Prostate gland (tissue), 2 donors: ENCODE results near the gene MRGPRX2. TPM values are rescaled to one million over a fixed set of nuclear protein-coding genes. Genes with fewer than 3 reads are reported as not detected.

Experiments
- DNase-seq: peaks from one replicate; pipeline ENCODE4 v3.0.0-alpha.2; 2019; ENCODE audit warnings: low spot score
- H3K27ac ChIP-seq, 2 donors: fragments of 200-600 bp; sonication (generic); 2 replicates each; pipeline ENCODE4 v1.5.1; 2017 to 2019
- H3K27me3 ChIP-seq: fragments of 200-600 bp; sonication (generic); replicated peaks from 2 replicates; pipeline ENCODE4 v1.5.1; 2019; ENCODE audit not compliant: insufficient read depth
- H3K36me3 ChIP-seq, 2 donors: fragments of 200-600 bp; sonication (generic); 1 replicate in 1 of 2; 2 replicates in 1 of 2; pipeline versions ENCODE4 v1.5.1 to v1.8.1; 2017 to 2019
- H3K4me1 ChIP-seq: fragments of 200-600 bp; sonication (generic); replicated peaks from 2 replicates; pipeline ENCODE4 v1.5.1; 2019
- H3K4me3 ChIP-seq, 2 donors: fragments of 200-600 bp; sonication (generic); 2 replicates each; pipeline ENCODE4 v1.5.1; 2017 to 2019
- H3K9me3 ChIP-seq: fragments of 200-600 bp; sonication (generic); 2 replicates; pipeline ENCODE4 v1.5.1; 2017
- POLR2A ChIP-seq: fragments of 450-650 bp; IDR thresholded peaks from one replicate; pipeline ENCODE4 v1.6.1; 2016; ENCODE audit warnings: antibody characterized with exemption, mild to moderate bottlenecking
- POLR2AphosphoS5 ChIP-seq: sonication (generic); formaldehyde crosslinking; IDR thresholded peaks from one replicate; pipeline ENCODE4 v1.6.1; 2017; ENCODE audit warnings: antibody characterized with exemption
- WGBS: methylation state at CpG from one replicate; pipeline ENCODE4 v1.1.5; 2018; 5-methylcytosine and 5-hydroxymethylcytosine counted together
- intact Hi-C: fragments of 100-400 bp; cut with DNase I; formaldehyde crosslinking; loops from one replicate; pipeline ENCODE4 v1.14.2; 2022
- total RNA-seq, 2 donors: library from RNA; depleted of rRNA; stranded (reverse); fragments of >200 nt; gene quantifications; one replicate each; pipeline ENCODE4 v1.1.0, GENCODE V29; 2016
- TF ChIP-seq, protein P1 (sequence below), 4 experiments: fragments of 200-600 bp in 2 of 4; fragments of 450-650 bp in 2 of 4; sonication (generic) in 2 of 4; IDR thresholded peaks; 1 replicate in 3 of 4; 2 replicates in 1 of 4; pipeline ENCODE4 v1.5.1; 2016 to 2019; ENCODE audit warnings: antibody characterized with exemption in 4 of 4, mild to moderate bottlenecking in 2 of 4, moderate library complexity in 2 of 4

MRGPRX2 gene
- total RNA-seq, 2 donors from 2014 or later, result not detected

DNA sequence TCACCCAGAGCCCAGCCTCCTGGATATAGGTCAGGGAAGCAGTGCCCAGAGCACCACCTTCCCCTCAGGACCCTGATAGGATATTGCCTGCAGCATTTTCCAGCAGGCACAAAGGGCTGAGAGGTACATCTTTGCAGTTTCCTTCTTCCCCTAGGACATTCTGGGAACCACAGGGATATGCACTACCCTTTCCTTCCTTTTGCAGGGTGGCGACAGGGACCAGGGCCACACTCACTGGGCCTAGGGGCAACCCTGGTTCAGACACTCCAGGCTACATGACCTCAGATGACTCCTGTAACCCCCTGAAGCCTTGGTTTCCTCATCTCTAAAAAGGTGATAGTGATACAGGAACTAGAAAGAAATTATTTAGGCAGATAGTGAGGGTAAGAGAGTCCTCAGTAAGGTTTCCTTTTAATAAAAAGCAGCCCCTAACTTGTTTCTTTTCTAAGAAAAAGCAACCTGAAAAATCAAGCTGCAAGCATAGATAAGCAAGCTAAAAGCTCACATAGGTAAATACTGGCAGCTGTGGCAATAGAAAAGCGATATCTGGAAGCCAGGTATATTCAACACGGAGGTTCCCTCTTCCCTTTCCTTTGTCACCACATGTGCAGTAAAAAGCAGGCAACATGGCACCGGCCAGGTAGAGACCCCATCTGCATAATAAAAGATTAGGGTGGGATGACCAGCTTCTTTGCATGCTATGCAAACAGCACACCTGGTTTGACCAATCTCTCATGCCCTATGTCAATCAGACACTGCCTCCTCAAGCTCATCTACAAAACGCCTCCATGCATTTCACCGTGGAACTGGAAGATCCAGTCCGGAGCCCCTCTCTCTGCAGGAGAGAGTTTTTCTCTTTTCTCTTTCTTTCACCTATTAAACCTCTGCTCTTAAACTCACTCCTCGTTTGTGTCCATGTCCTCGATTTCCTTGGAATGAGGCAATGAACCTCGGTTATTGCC, 13.2 kb upstream of the MRGPRX2 start:
- no peaks in the 10 kb centered on the region for H3K27me3 ChIP-seq
- WGBS, result 51% methylated on average over 10 of the region's 10 CpGs
- no peaks in the 10 kb centered on the region for H3K36me3 ChIP-seq
- TF ChIP-seq POLR2AphosphoS5, result no peak
- TF ChIP-seq, protein P1, sequence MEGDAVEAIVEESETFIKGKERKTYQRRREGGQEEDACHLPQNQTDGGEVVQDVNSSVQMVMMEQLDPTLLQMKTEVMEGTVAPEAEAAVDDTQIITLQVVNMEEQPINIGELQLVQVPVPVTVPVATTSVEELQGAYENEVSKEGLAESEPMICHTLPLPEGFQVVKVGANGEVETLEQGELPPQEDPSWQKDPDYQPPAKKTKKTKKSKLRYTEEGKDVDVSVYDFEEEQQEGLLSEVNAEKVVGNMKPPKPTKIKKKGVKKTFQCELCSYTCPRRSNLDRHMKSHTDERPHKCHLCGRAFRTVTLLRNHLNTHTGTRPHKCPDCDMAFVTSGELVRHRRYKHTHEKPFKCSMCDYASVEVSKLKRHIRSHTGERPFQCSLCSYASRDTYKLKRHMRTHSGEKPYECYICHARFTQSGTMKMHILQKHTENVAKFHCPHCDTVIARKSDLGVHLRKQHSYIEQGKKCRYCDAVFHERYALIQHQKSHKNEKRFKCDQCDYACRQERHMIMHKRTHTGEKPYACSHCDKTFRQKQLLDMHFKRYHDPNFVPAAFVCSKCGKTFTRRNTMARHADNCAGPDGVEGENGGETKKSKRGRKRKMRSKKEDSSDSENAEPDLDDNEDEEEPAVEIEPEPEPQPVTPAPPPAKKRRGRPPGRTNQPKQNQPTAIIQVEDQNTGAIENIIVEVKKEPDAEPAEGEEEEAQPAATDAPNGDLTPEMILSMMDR (IDR thresholded peaks at IDR 0.05), result no peak
- TF ChIP-seq POLR2A, result no peak
- H3K4me3 ChIP-seq, result no peak overlapping the region
- H3K4me1 ChIP-seq, result no peaks in the 10 kb centered on the region
- no peaks in the 10 kb centered on the region for H3K9me3 ChIP-seq
- H3K27ac ChIP-seq, result no peak overlapping the region
- intact Hi-C loops, result no loop called here
- no peak for DNase-seq

DNA sequence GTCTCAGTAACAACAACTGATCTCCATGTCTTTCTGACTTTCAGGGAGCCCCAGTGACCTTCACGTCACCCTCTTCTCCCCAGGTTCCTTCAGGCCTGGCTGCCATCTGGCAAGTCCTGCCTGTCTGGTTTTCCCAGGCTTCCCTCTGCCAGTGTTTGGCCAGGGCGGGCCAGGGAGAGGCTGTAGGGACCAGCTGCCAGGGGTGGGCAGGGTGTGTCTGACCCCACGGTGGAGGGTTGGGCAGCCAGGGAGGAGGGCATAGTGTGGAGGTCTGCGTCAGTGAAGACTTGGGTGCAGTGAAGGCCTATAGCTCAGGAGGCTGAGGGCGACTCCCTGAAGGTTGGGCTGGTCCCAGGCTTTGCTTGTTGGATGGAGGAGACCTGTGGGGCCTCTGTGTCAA, 11.9 kb upstream of the MRGPRX2 start:
- no peak overlapping the region for H3K27ac ChIP-seq
- H3K27me3 ChIP-seq, result no peaks in the 10 kb centered on the region
- TF ChIP-seq POLR2A (no peak), POLR2AphosphoS5 (no peak)
- TF ChIP-seq, protein P1 (IDR thresholded peaks at IDR 0.05), result no peak
- H3K9me3 ChIP-seq, result no peaks in the 10 kb centered on the region
- intact Hi-C loops, result no loop called here
- no peaks in the 10 kb centered on the region for H3K36me3 ChIP-seq
- 74% methylated on average over 5 of the region's 5 CpGs for WGBS
- H3K4me1 ChIP-seq, result no peaks in the 10 kb centered on the region
- no peak overlapping the region for H3K4me3 ChIP-seq
- DNase-seq, result no peak

DNA sequence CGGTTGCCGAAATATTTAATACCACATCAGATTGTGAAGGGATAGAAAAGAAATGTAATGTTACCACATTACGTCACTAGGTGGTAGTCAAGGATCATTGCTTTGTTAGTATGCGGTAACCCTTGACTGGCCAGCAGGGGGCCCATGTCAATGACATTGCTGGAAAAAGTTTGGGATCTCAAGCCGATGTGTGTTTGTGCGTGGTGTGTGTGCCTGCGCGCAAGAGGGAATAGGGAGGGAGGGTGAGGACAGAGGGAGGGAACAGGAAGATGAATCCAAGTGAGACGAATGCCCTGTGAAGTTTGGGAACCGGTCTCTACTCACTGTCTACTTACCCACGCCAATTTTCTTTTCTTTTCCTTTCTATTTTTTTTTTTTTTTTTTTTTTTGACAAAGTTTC, 10.7 kb upstream of the MRGPRX2 start:
- H3K4me1 ChIP-seq, result no peaks in the 10 kb centered on the region
- H3K27ac ChIP-seq, result no peak overlapping the region
- peak; percentile 60 for DNase-seq
- 2% methylated on average over 11 of the region's 11 CpGs for WGBS
- intact Hi-C loops, result no loop called here
- H3K27me3 ChIP-seq, result no peaks in the 10 kb centered on the region
- no peaks in the 10 kb centered on the region for H3K36me3 ChIP-seq
- no peaks in the 10 kb centered on the region for H3K9me3 ChIP-seq
- no peak overlapping the region for H3K4me3 ChIP-seq
- TF ChIP-seq, protein P1 (IDR thresholded peaks at IDR 0.05), result peak; percentile 41 to 98 (median 90)
- peak; percentile 59 for TF ChIP-seq POLR2AphosphoS5
- no peak for TF ChIP-seq POLR2A

DNA sequence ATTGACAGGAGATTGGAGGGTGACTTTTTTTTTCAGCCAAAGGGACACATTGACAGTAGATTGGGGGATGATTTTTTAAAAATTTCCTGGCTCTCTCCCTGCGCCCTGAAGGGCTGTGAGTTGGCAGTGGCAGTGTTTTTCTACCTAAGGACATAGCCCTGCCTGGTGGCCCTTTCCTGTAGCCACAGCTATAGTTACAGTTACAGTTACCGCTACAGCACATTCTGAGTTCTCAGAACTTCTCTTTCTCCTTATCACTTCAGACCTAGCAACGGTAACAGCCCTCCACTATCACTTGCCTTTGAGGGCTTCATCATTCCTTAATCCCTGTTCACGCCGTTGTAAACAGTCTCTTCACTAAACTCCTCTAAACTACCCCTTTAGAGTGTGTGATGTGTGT, 684 bp downstream of the MRGPRX2 start:
- intact Hi-C loops, result no loop called here
- 62% methylated on average over 5 of the region's 5 CpGs for WGBS
- TF ChIP-seq POLR2AphosphoS5, result no peak
- TF ChIP-seq POLR2A, result no peak
- TF ChIP-seq, protein P1 (IDR thresholded peaks at IDR 0.05), result no peak

DNA sequence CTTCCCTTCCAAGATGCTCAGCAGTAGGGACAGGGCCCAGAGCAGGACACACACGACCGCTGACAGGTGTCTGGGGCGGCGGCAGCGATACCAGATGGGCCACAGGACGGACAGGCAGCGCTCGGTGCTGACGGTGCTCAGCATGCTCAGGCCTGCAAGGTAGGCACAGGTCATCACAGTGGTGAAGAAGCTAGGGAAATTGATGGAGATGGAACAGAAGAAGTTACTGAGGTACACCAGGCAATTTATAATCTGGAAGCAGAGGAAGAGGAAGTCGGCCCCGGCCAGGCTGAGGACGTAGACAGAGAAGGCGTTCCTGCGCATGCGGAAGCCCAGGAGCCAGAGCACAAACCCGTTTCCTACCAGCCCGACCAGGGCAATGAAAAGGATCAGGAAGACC, 4.6 kb downstream of the MRGPRX2 start:
- Histone ChIP-seq H3K4me1 (no peaks in the 10 kb centered on the region), H3K27me3 (no peaks in the 10 kb centered on the region), H3K36me3 (no peaks in the 10 kb centered on the region), H3K9me3 (no peaks in the 10 kb centered on the region), H3K27ac (no peak overlapping the region), H3K4me3 (no peak overlapping the region)
- DNase-seq, result no peak
- 81% methylated on average over 17 of the region's 17 CpGs for WGBS
- TF ChIP-seq POLR2AphosphoS5 (no peak), POLR2A (no peak)
- TF ChIP-seq, protein P1 (IDR thresholded peaks at IDR 0.05), result no peak
- intact Hi-C loops, result no loop called here

More for the DNA sequence above, 684 bp downstream of the MRGPRX2 start:
- H3K4me1 ChIP-seq, result no peaks in the 10 kb centered on the region
- DNase-seq, result no peak
- no peaks in the 10 kb centered on the region for H3K27me3 ChIP-seq
- no peak overlapping the region for H3K27ac ChIP-seq
- H3K4me3 ChIP-seq, result no peak overlapping the region
- no peaks in the 10 kb centered on the region for H3K9me3 ChIP-seq
- no peaks in the 10 kb centered on the region for H3K36me3 ChIP-seq
